Osteocyte (in vitro differentiated cells): Measurements from ENCODE around the gene SCGB1C1. TPM values are rescaled to one million over a fixed set of nuclear protein-coding genes. Genes with fewer than 3 reads are reported as not detected.

Source experiments
- DNase-seq: peaks from one replicate; pipeline ENCODE4 v3.0.0; 2021; ENCODE audit warnings: mixed read lengths; ENCODE audit not compliant: unreplicated experiment; ENCODE audit errors: extremely low spot score
- H3K27ac Mint-ChIP-seq: one replicate; pipeline ENCODE4 v1.8.0; 2021; ENCODE audit warnings: mild to moderate bottlenecking, mixed read lengths; ENCODE audit not compliant: unreplicated experiment
- H3K27me3 Mint-ChIP-seq: one replicate; pipeline ENCODE4 v1.8.0; 2021; ENCODE audit warnings: mixed read lengths; ENCODE audit not compliant: unreplicated experiment
- H3K36me3 Mint-ChIP-seq: one replicate; pipeline ENCODE4 v1.8.0; 2021; ENCODE audit warnings: mixed read lengths; ENCODE audit not compliant: unreplicated experiment
- H3K4me1 Mint-ChIP-seq: one replicate; pipeline ENCODE4 v1.8.0; 2021; ENCODE audit warnings: mixed read lengths; ENCODE audit not compliant: unreplicated experiment
- H3K4me3 Mint-ChIP-seq: one replicate; pipeline ENCODE4 v1.8.0; 2021; ENCODE audit warnings: mild to moderate bottlenecking, moderate library complexity, mixed read lengths; ENCODE audit not compliant: unreplicated experiment
- H3K9me3 Mint-ChIP-seq: one replicate; pipeline ENCODE4 v1.8.0; 2021; ENCODE audit warnings: mixed read lengths; ENCODE audit not compliant: unreplicated experiment
- total RNA-seq: library from RNA; stranded (reverse); gene quantifications from 2 replicates; pipeline ENCODE4 v1.2.1, GENCODE V29; 2021
- TF ChIP-seq, protein P1 (sequence below): fragments of 200-600 bp; sonication (generic); IDR thresholded peaks from 2 replicates; pipeline ENCODE4 v1.5.0; 2021; ENCODE audit warnings: antibody characterized with exemption, mild to moderate bottlenecking, moderate library complexity

Gene SCGB1C1
- total RNA-seq, 1 donor from 2014 or later = not detected

DNA sequence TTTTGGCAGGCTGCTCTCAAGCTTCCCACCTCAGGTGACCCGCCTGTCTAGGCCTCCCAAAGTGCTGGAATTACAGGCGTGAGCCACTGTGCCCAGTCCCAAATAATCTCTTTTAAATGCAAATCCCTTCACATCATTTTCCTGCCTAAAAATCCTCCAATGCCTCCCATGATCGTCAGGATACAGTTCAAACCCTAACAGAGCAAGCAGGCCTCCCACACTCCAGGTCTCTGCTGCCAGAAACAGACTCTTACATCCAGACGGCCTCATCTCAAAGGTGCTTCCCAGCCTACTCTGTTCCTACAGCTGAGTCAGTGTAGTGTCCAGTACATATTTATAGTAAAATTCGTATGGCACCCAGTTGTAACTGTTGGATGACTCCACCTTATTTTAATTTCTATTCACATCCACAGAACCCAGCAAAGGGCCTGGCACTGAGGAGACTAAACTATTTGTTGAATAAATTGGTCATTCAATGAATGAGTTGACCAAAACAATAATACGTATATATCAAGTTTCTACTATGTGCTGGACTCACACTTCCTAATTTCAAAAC, 35.0 kb downstream of the SCGB1C1 start:
- peaks cover 11% of the 10 kb centered on the region for H3K36me3 Mint-ChIP-seq
- H3K4me3 Mint-ChIP-seq = no peak overlapping the region
- H3K27me3 Mint-ChIP-seq = no peaks in the 10 kb centered on the region
- no peaks in the 10 kb centered on the region for H3K9me3 Mint-ChIP-seq
- DNase-seq = no peak
- peaks cover 4% of the 10 kb centered on the region for H3K4me1 Mint-ChIP-seq
- H3K27ac Mint-ChIP-seq = no peak overlapping the region
- TF ChIP-seq, protein P1, sequence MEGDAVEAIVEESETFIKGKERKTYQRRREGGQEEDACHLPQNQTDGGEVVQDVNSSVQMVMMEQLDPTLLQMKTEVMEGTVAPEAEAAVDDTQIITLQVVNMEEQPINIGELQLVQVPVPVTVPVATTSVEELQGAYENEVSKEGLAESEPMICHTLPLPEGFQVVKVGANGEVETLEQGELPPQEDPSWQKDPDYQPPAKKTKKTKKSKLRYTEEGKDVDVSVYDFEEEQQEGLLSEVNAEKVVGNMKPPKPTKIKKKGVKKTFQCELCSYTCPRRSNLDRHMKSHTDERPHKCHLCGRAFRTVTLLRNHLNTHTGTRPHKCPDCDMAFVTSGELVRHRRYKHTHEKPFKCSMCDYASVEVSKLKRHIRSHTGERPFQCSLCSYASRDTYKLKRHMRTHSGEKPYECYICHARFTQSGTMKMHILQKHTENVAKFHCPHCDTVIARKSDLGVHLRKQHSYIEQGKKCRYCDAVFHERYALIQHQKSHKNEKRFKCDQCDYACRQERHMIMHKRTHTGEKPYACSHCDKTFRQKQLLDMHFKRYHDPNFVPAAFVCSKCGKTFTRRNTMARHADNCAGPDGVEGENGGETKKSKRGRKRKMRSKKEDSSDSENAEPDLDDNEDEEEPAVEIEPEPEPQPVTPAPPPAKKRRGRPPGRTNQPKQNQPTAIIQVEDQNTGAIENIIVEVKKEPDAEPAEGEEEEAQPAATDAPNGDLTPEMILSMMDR = no peak

DNA sequence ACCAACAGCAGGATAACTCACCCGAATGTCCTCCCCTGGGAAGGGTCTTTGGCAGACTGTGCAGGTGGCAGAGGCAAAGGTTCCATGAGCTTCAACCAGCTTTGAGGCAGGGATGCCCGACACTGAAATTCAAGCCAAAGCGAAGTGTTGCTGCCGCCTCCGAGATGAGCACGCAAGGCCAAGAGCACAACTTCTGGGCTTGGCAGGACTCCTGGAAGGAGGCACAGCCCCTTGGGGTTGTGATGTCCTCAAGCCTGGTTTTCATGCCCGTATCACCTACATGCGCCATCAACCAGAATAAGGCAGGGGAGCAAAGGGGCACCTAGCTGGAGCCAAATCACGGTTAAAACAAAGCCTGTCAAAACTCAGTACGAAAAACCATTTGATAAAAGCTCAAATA, 37.6 kb downstream of the SCGB1C1 start:
- DNase-seq = no peak
- Mint-ChIP-seq H3K9me3 (no peaks in the 10 kb centered on the region), H3K27me3 (no peaks in the 10 kb centered on the region), H3K36me3 (peaks cover 7% of the 10 kb centered on the region), H3K27ac (no peak overlapping the region), H3K4me3 (no peak overlapping the region), H3K4me1 (peaks cover 10% of the 10 kb centered on the region)
- TF ChIP-seq, protein P1 = no peak

DNA sequence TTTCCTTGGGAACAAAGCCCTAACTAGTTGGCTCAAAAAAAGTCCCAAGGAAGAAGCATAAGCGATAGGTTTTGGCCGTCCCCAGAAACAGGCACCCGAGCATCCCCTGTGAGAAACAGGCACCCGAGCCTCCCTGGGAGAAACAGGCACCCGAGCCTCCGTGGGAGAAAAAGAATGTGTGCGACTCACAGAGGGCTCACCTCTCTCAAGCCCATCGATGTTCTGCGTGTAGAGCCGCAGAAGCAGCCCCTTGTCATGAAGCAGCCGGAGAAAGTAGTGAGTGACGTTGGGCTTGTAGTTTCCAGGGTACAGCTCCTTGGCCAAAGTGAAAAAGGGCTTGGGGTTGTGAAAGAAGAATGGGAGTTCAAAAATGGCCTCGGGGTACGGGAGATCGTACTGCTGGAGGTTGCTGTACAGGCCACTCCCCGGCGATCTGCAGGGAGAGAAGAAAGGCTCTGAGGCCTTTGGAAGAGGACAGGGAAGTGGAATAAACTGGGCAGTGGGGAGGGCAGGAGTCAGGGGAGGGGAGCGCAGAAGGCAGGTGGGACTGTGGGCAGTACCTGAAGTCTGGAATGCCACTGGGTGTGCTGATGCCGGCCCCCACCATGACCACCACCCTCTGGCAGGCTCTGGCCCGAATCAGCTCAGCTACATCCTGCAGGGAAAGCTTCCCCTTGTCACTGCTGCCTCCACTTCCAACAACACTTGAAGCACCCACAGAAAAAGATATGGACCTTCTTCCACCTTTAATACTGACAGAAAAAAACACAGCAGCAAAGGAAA, 40.1 kb downstream of the SCGB1C1 start:
- Mint-ChIP-seq H3K4me3 (no peak overlapping the region), H3K4me1 (peaks cover 15% of the 10 kb centered on the region), H3K27me3 (no peaks in the 10 kb centered on the region), H3K27ac (no peak overlapping the region), H3K9me3 (no peaks in the 10 kb centered on the region), H3K36me3 (peaks cover 7% of the 10 kb centered on the region)
- DNase-seq = no peak
- TF ChIP-seq, protein P1 = no peak

DNA sequence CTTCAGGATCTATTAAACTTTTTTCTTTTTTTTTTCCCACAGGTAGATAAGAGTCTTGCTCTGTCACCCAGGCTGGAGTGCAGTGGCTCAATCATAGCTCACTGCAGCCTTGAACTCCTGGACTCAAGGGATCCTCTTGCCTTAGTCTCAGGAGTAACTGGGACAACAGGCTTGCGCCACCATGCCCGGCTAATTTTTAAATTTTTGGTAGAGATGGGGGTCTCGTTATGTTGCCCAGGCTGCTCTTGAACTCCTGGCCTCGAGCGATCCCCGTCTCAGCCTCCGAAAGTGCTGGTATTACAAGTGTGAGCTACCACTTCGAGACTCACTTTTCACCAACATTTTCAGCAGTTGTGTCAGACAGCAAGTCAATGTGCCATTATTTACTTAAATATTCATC, 42.3 kb downstream of the SCGB1C1 start:
- Mint-ChIP-seq H3K36me3 (peaks cover 9% of the 10 kb centered on the region), H3K4me3 (peak overlapping the region; percentile 84), H3K27ac (peak overlapping the region; percentile 83), H3K4me1 (peaks cover 27% of the 10 kb centered on the region), H3K9me3 (no peaks in the 10 kb centered on the region), H3K27me3 (no peaks in the 10 kb centered on the region)
- DNase-seq = no peak
- TF ChIP-seq, protein P1 = no peak

DNA sequence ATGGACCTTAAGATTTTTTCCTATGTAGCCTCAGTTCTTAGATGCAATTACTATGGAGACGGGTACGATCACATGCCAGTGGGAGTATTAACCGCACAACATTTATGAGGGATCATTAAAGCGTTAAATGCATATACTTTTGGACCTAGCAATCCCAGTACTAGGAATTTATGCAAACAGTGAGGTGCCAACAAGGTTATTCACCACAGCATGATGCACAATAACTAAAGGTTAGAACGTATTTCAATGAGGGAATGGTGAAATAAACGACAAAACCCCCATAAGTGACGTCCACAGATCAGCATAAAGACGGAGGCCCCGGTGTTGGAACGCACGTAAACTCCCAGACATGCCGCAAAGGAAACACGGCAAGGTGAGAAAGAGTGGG, 42.7 kb downstream of the SCGB1C1 start:
- peak overlapping the region; percentile 84 for H3K4me3 Mint-ChIP-seq
- no peaks in the 10 kb centered on the region for H3K9me3 Mint-ChIP-seq
- no peaks in the 10 kb centered on the region for H3K27me3 Mint-ChIP-seq
- DNase-seq = no peak
- H3K36me3 Mint-ChIP-seq = peaks cover 12% of the 10 kb centered on the region
- H3K27ac Mint-ChIP-seq = peak overlapping the region; percentile 83
- TF ChIP-seq, protein P1 = no peak
- H3K4me1 Mint-ChIP-seq = peaks cover 27% of the 10 kb centered on the region
